ENCODE results near the gene BACH2. TPM values are rescaled to one million over a fixed set of nuclear protein-coding genes. Genes with fewer than 3 reads are reported as not detected.

Gene BACH2
- polyA plus RNA-seq, 1 experiment: 2.2 TPM

DNA sequence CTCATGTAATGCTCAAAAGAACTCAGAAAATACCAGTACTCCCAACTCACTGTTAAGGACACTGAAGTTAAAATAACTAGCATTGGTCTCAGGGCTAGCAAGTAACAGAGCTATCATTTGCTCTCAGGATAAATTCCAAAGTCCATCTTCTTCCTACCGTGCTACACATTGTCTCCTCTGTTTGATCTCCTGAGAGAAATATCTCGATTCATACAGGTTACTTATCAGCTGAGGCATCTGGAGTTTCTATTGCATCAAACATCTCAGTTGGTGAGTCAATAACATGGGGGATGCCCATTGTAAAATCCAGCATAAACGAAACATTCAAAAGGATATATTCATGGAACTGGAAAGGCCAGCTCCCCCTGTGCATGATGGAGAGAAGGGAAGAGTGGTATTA lies 147.4 kb downstream of the BACH2 start:
- POLR2A ChIA-PET: no interaction called here
- DNase-seq (ENCODE audit: low read depth, low spot score): no peak
- Histone ChIP-seq H3K4me3 (ENCODE audit: low read depth, low read length) (no peak overlapping the region), H3K27ac (ENCODE audit: low read depth, low read length) (no peak overlapping the region), H3K27me3 (ENCODE audit: control insufficient read depth, insufficient read depth, low read length) (no peaks in the 10 kb centered on the region), H3K9me3 (ENCODE audit: control insufficient read depth, insufficient read depth, low read length) (no peaks in the 10 kb centered on the region; the same call in 1 of the 2 replicates)
- CTCF ChIA-PET: interaction anchor here (0.5 kb wide), 1 partner anchor 263 kb away, joined by 5 read pairs; no protein-coding TSS in a partner anchor
- TF ChIP-seq, protein P1, sequence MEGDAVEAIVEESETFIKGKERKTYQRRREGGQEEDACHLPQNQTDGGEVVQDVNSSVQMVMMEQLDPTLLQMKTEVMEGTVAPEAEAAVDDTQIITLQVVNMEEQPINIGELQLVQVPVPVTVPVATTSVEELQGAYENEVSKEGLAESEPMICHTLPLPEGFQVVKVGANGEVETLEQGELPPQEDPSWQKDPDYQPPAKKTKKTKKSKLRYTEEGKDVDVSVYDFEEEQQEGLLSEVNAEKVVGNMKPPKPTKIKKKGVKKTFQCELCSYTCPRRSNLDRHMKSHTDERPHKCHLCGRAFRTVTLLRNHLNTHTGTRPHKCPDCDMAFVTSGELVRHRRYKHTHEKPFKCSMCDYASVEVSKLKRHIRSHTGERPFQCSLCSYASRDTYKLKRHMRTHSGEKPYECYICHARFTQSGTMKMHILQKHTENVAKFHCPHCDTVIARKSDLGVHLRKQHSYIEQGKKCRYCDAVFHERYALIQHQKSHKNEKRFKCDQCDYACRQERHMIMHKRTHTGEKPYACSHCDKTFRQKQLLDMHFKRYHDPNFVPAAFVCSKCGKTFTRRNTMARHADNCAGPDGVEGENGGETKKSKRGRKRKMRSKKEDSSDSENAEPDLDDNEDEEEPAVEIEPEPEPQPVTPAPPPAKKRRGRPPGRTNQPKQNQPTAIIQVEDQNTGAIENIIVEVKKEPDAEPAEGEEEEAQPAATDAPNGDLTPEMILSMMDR (IDR thresholded peaks at IDR 0.05; ENCODE audit: low read depth, low read length): no peak

DNA sequence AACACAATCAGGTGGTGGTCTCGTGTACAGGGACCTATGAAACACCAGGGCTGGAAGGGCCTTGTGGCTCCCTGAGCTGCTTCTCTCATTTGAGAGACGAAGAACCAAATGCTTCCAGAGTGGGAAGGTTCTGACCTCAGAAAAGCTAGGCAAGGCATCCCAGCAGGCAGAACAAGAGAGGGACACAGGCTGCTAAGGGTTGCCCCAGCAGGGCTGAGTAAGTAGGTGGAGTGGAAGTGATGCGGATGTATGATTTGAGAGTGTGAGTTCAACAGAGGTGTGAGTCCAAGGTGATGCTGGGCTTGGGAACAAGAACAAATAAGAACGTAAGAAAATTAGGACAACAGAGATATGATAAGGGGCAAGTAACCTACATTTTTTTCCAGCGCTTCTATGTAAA lies 147.8 kb downstream of the BACH2 start:
- no peaks in the 10 kb centered on the region; the same call in 1 of the 2 replicates for H3K9me3 ChIP-seq (ENCODE audit: control insufficient read depth, insufficient read depth, low read length)
- CTCF ChIA-PET: interaction anchor here (0.5 kb wide), 1 partner anchor 263 kb away, joined by 5 read pairs; no protein-coding TSS in a partner anchor
- TF ChIP-seq, protein P1 (IDR thresholded peaks at IDR 0.05; ENCODE audit: low read depth, low read length): no peak
- H3K27ac ChIP-seq (ENCODE audit: low read depth, low read length): no peak overlapping the region
- POLR2A ChIA-PET: interaction anchor here (0.6 kb wide), 1 partner anchor 1287 kb away, joined by 3 read pairs; no protein-coding TSS in a partner anchor
- no peak overlapping the region for H3K4me3 ChIP-seq (ENCODE audit: low read depth, low read length)
- H3K27me3 ChIP-seq (ENCODE audit: control insufficient read depth, insufficient read depth, low read length): no peaks in the 10 kb centered on the region
- no peak for DNase-seq (ENCODE audit: low read depth, low spot score)

DNA sequence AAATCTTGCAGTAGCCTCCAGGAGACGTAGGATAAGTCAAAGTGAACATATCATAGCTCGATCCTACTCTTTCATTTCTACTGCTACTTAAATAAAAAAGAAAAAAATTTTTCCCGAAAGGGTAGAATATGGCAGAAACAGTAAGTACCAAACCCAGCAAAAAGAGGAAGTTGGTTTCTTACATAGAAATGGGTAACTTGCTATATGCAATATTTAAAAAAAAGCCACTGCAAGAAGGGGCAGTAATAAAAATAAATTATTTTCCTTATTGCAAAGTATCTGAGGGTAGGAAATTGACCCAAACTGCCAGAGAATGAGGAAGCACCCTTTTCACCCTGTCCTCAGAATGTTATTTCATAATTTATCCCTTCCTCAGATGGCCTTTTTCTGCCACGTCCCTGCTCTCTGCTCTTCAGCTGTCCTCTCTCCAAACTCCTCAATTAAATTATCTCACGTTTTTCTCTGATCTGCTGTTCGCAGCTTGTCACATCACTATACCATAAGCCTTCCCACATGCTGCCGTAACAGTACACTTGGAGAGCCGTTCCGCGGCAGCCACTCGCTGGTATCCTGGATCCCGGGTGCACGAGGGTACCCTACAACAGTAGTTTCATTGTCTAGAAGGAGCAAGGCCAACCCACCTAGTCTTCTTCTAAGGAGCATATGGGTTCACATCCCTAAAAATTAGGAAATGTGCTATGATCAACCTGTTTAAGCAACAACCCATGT lies 149.6 kb downstream of the BACH2 start:
- POLR2A ChIA-PET: no interaction called here
- Histone ChIP-seq H3K9me3 (ENCODE audit: control insufficient read depth, insufficient read depth, low read length) (no peaks in the 10 kb centered on the region; the same call in 1 of the 2 replicates), H3K27ac (ENCODE audit: low read depth, low read length) (no peak overlapping the region), H3K27me3 (ENCODE audit: control insufficient read depth, insufficient read depth, low read length) (no peaks in the 10 kb centered on the region), H3K4me3 (ENCODE audit: low read depth, low read length) (no peak overlapping the region)
- no peak for DNase-seq (ENCODE audit: low read depth, low spot score)
- TF ChIP-seq, protein P1 (IDR thresholded peaks at IDR 0.05; ENCODE audit: low read depth, low read length): no peak
- CTCF ChIA-PET: no interaction called here

DNA sequence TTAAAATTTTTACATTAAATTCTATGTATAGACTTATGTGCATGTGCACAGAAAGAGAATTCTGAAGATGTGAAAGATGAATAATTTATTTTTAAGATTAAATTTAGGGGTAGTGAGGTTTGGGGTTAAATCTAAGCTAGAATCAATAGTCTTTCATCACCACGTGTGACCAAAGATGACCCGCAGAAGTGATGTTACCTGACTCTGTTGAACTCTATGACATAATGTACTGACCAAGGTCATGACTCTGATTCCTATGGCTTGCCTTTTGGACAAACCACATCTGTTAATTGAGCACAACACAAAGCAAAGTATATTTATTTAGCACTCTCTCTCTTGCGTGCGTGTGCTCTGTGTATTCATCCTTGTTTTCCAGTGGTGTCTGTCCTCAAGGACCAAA lies 150.6 kb downstream of the BACH2 start:
- POLR2A ChIA-PET: no interaction called here

More for the DNA sequence above, 150.6 kb downstream of the BACH2 start:
- CTCF ChIA-PET: interaction anchor here (0.6 kb wide), 1 partner anchor 15 kb away, joined by 3 read pairs; no protein-coding TSS in a partner anchor
- DNase-seq (ENCODE audit: low read depth, low spot score): no peak
- Histone ChIP-seq H3K27ac (ENCODE audit: low read depth, low read length) (no peak overlapping the region), H3K9me3 (ENCODE audit: control insufficient read depth, insufficient read depth, low read length) (no peaks in the 10 kb centered on the region; the same call in 1 of the 2 replicates), H3K27me3 (ENCODE audit: control insufficient read depth, insufficient read depth, low read length) (no peaks in the 10 kb centered on the region), H3K4me3 (ENCODE audit: low read depth, low read length) (no peak overlapping the region)
- TF ChIP-seq, protein P1 (IDR thresholded peaks at IDR 0.05; ENCODE audit: low read depth, low read length): no peak

All from AG04450 (cell line).